Testis (tissue), 3 donors: ENCODE results near the gene PLSCR4. TPM values are rescaled to one million over a fixed set of nuclear protein-coding genes. Genes with fewer than 3 reads are reported as not detected.
A peak's percentile ranks its signal among the peaks of the same experiment; 100 is the strongest.

Experiments
- DNase-seq: peaks from one replicate; pipeline ENCODE4 v3.0.0-alpha.2; 2019
- H3K27ac ChIP-seq, 2 donors: fragments of 200-600 bp; sonication (generic); one replicate each; pipeline ENCODE4 v1.5.1; 2019
- H3K27me3 ChIP-seq: fragments of 200-600 bp; sonication (generic); one replicate; pipeline ENCODE4 v1.5.1; 2019
- H3K36me3 ChIP-seq: fragments of 200-600 bp; sonication (generic); one replicate; pipeline ENCODE4 v1.5.1; 2017; ENCODE audit warnings: low read depth; ENCODE audit errors: missing control alignments
- H3K4me1 ChIP-seq: fragments of 200-600 bp; sonication (generic); one replicate; pipeline ENCODE4 v1.5.1; 2019
- H3K4me3 ChIP-seq, 2 donors: fragments of 200-600 bp; sonication (generic); one replicate each; pipeline ENCODE4 v1.5.1; 2017 to 2019
- H3K9me3 ChIP-seq: fragments of 200-600 bp; sonication (generic); one replicate; pipeline ENCODE4 v1.5.1; 2017
- CTCF ChIP-seq, 3 experiments: fragments of 450-650 bp in 2 of 3; fragments of 200-600 bp in 1 of 3; sonication (generic) in 1 of 3; IDR thresholded peaks; one replicate each; pipeline ENCODE4 v1.5.1; 2016 to 2019; ENCODE audit warnings: antibody characterized with exemption in 3 of 3, mild to moderate bottlenecking in 2 of 3, moderate library complexity in 1 of 3
- POLR2A ChIP-seq: fragments of 450-650 bp; IDR thresholded peaks from one replicate; pipeline ENCODE4 v1.6.1; 2017; ENCODE audit warnings: antibody characterized with exemption, mild to moderate bottlenecking, moderate library complexity
- WGBS, 2 donors: methylation state at CpG; one replicate each; pipeline ENCODE4 v1.1.5; 2018; 5-methylcytosine and 5-hydroxymethylcytosine counted together
- intact Hi-C: fragments of 100-400 bp; cut with DNase I; formaldehyde crosslinking; loops from one replicate; pipeline ENCODE4 v1.15.1; 2023; ENCODE audit warnings: low total_unique reads
- polyA plus RNA-seq: library from polyadenylated mRNA; stranded (reverse); fragments of 350-450 nt; fragmentation: Illumina TruSeq; extraction: RNeasy Lipid Tissue Mini Kit (QIAGEN cat#74804); gene quantifications from one replicate; pipeline ENCODE4 v1.2.3, GENCODE V29; 2014; ENCODE audit warnings: low read depth, low replicate concordance; ENCODE audit not compliant: insufficient read depth
- total RNA-seq, 2 donors: library from RNA; depleted of rRNA; stranded (reverse); fragments of >200 nt; gene quantifications; one replicate each; pipeline ENCODE4 v1.2.3, GENCODE V29; 2016

Gene PLSCR4
- total and polyA plus RNA-seq, 3 donors from 2014 or later = 42.5 to 96.3 (median 89.1) TPM

GRCh38 chr3:146249921-146250320 is 984 bp downstream of the PLSCR4 start:
- Histone ChIP-seq H3K4me1 (peaks cover 4% of the 10 kb centered on the region), H3K36me3 (no peaks in the 10 kb centered on the region), H3K4me3 (peak overlapping the region; percentile 94 to 95), H3K9me3 (no peaks in the 10 kb centered on the region), H3K27ac (peak overlapping the region; percentile 94 to 99), H3K27me3 (no peaks in the 10 kb centered on the region)
- WGBS, 2 donors = 22 to 35% methylated on average over 1 of the region's 1 CpG
- intact Hi-C loops = no loop called here
- DNase-seq = no peak
- TF ChIP-seq POLR2A = no peak
- no peak for TF ChIP-seq CTCF (IDR thresholded peaks at IDR 0.05)

- H3K27me3 ChIP-seq = no peaks in the 10 kb centered on the region
- H3K4me1 ChIP-seq = peaks cover 4% of the 10 kb centered on the region
- WGBS, 2 donors = 71 to 81% methylated on average over 1 of the region's 1 CpG
- intact Hi-C loops = no loop called here
- no peaks in the 10 kb centered on the region for H3K9me3 ChIP-seq
- DNase-seq = no peak
- H3K27ac ChIP-seq = peak overlapping the region in 1 of 2 donors; percentile 99
- no peaks in the 10 kb centered on the region for H3K36me3 ChIP-seq
- no peak overlapping the region for H3K4me3 ChIP-seq
- TF ChIP-seq CTCF (IDR thresholded peaks at IDR 0.05) (no peak), POLR2A (no peak)
Measured at GRCh38 chr3:146247911-146248310, 3.0 kb downstream of the PLSCR4 start.

GRCh38 chr3:146246526-146246925 is 4.4 kb downstream of the PLSCR4 start:
- intact Hi-C loops = no loop called here
- no peaks in the 10 kb centered on the region for H3K27me3 ChIP-seq
- no peak for DNase-seq
- no peaks in the 10 kb centered on the region for H3K36me3 ChIP-seq
- H3K9me3 ChIP-seq = no peaks in the 10 kb centered on the region
- WGBS, 2 donors = 67 to 73% methylated on average over 2 of the region's 2 CpGs
- no peak overlapping the region for H3K4me3 ChIP-seq
- peaks cover 4% of the 10 kb centered on the region for H3K4me1 ChIP-seq
- H3K27ac ChIP-seq = peak overlapping the region in 1 of 2 donors; percentile 99
- no peak for TF ChIP-seq POLR2A

GRCh38 chr3:146243559-146243958 is 7.3 kb downstream of the PLSCR4 start:
- H3K27ac ChIP-seq = no peak overlapping the region
- DNase-seq = no peak
- no peaks in the 10 kb centered on the region for H3K9me3 ChIP-seq
- H3K27me3 ChIP-seq = no peaks in the 10 kb centered on the region
- intact Hi-C loops = no loop called here
- peaks cover 4% of the 10 kb centered on the region for H3K4me1 ChIP-seq
- no peaks in the 10 kb centered on the region for H3K36me3 ChIP-seq
- TF ChIP-seq CTCF (IDR thresholded peaks at IDR 0.05) = no peak
- WGBS, 2 donors = 86% methylated on average over 1 of the region's 1 CpG
- H3K4me3 ChIP-seq = no peak overlapping the region

GRCh38 chr3:146241523-146242240 is 9.2 kb downstream of the PLSCR4 start:
- intact Hi-C loops = no loop called here
- peak; percentile 46 for DNase-seq

More at GRCh38 chr3:146241523-146242240, 9.2 kb downstream of the PLSCR4 start:
- no peak for TF ChIP-seq POLR2A
- no peak for TF ChIP-seq CTCF (IDR thresholded peaks at IDR 0.05)
- WGBS, 2 donors = 51 to 56% methylated on average over 9 of the region's 9 CpGs
- Histone ChIP-seq H3K36me3 (no peaks in the 10 kb centered on the region), H3K9me3 (no peaks in the 10 kb centered on the region), H3K4me1 (no peaks in the 10 kb centered on the region), H3K27ac (peak overlapping the region; percentile 5 to 81), H3K4me3 (no peak overlapping the region), H3K27me3 (no peaks in the 10 kb centered on the region)
